ENCODE results near the gene ATXN3L. TPM values are rescaled to one million over a fixed set of nuclear protein-coding genes. Genes with fewer than 3 reads are reported as not detected.

Gene ATXN3L
- total RNA-seq, result not detected

DNA sequence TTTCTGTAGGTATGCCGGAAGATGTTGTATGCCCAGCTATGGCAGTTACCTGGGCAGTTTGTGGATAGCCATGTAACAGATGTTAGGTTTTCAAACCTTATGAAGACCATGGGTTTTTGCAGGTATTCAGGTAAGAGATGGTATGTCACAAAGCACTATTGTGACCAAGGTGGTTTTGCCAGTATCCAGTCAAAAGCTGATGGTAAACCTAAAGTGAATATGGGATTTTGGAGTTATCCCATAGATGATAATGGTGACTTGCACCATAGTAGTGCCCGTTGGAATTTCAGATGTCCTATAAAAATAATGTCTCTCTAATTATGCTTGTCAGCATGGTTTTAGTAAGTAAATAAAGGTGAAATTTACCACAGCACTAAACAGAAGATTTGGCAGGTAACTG is at the start of gene ATXN3L:
Gene ATXN3L (minus strand): TSS at position 101 of the 400 bp plus-strand sequence. CDS start 119 bp downstream, outside the sequence.
- ATAC-seq (no peak), DNase-seq (ENCODE audit: low spot score) (no peak)

DNA sequence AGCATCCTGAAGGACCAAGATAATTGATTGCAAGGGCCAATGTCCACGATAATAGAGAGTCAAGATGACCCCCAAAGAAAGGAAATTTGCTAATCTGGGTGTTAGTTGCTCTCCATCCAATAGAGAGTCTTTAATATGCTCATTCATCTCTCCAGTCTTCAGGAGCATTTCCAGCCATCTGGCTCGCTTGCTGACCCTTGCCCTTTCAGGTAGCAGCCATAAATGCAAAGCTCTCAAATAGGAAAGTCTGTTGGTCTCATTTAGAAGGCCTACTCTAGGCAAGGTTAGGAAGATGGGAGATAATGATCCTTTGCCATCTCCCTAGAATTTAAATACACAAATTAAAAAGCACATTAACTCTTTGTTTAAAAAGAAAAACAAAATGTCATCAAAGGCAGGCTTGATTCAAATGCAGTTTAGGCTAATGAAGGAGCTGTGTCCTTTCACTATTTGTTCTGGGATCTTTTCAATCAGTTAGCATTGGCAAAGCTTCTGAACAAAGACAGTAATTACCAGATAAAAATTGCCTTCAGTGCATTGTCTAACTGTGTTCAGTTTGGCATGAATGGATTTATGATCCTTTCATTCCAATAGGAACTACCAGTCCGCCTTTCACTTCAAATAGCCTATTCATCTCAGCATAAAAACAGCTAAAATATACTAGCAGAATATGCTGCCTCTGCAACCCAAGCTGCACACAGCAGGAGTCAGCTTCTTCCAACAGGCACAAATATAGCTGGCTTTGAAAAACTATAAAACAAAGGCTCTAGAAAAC is 49.6 kb upstream of the ATXN3L start:
- DNase-seq (ENCODE audit: low spot score), result no peak

DNA sequence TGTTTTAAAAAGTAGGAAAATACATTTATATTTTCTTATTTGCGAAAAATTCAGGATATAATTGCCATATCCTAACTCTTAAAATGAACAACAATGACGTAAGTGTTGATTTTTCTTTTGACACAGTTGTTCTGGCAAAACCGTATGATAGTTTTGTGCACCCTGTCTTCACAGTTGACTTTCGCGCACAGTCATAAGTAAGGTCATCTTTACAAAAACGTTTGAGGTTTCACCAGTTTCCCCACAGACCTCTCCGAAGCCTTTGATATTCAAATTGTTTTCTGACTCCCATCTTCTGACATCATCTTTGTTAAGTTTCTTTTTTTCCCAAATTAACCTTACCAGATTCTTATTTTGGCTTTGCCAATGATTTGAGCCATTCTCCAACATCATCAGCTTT is 48.1 kb upstream of the ATXN3L start:
- ATAC-seq, result no peak
- DNase-seq (ENCODE audit: low spot score), result no peak

More for the DNA sequence above, 49.6 kb upstream of the ATXN3L start:
- no peak for ATAC-seq

DNA sequence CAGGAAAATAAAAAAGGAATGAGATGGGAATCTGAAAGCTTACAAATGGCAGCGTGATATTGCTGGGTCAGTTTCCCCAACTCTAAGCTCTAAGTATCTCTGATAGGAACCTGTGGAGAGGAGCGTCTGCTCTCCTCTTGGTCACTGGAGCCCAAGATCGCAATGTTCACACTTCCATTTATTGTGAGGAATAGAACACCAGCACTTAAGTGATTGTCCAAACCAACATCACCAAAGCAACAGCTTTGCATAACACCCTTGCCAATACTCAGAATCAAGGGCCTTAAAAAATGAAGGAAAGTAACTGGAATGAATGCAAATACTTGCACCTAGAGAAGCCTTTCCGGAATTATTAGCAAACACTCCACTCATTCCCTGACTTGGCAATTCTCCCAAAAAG is 46.8 kb upstream of the ATXN3L start:
- DNase-seq (ENCODE audit: low spot score) (no peak), ATAC-seq (no peak)

DNA sequence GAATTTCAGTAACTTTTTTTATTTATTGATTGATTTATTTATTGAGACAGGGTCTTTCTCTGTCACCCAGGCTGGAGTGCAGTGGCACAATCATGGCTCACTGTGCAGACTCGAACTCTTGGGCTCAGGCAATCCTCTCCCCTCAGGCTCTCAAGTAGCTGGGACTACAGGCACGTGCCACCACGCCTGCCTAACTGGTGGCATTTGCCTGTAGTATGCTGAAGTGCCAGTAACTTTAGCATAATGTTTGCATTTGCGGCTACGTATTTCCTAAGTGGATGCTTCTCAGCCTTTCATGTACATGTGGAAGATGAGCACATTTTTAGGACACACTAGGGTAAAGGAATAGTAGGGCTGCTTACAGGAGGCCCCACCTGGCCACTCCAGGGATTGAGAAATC is 45.3 kb upstream of the ATXN3L start:
- DNase-seq (ENCODE audit: low spot score) (no peak), ATAC-seq (no peak)

DNA sequence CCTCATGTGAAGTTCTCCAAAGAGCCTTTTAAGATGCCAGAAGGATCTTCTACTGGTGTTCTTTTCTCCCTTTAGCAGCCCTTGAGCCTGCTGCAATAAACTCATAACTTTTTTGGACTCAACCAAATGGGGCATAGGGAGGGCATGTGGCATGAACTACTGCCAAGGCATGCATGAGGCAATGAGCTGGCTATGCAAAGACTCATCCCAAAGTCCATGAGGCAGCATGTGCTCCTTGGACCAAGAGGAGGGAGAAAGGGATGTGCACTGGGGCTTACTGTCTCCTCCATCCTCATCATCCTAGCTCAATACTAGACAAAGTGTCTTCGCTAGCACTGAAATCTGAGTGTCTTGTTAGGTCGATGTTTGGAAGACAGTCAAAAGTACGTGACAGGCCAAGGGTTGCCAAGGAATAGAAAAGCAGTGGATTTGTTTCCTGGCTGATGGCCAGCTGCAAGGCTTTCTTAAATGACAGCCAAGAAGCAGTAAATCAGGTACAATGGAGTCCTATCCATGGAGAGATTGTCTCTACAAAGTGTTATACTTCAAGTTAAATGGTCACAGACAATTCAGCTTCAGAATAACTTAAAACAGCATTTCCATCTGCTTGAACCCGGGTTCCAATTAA is 44.5 kb upstream of the ATXN3L start:
- DNase-seq (ENCODE audit: low spot score) (peak; percentile 50), ATAC-seq (peak; percentile 89)

DNA sequence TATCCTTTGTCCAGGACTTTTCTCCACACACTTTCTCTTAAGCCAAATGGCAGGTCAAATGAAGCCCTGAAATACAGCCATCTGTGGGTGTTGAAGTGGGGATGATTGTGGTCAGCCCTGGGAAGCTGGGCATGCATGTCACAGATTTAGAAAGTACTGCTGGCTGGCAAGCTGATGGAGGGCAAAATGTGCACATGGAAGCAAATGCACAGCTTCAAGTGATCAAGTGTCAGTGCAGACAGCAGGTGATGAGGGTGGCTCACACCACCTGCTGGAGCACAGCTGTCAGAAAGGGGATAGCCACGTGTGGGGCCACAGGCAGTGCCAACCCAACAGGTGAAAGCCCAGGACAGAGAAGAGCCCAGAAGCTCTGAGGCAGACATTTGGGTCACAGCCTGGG is 40.3 kb upstream of the ATXN3L start:
- ATAC-seq, result no peak

DNA sequence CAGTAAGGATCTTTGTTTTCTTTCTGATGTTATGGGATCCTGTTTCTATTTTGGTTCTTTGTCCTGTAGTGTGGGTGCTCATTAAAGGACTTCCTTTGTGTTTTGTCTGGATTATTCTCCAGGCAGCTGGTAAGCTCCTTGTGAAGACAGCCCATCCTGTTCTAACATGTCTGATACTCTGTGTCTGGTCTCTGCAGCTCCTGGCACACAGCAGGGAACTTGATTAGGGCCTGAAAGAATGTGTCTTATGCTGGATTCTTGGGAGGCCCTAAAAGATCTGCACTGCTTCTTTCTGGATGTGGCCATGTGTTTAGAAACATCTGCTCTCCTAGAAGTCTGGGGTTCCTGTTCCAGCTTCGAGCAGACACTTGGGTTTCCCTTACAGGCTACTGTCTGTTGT is 38.1 kb upstream of the ATXN3L start:
- no peak for ATAC-seq

More for the DNA sequence above, 40.3 kb upstream of the ATXN3L start:
- DNase-seq (ENCODE audit: low spot score), result no peak

DNA sequence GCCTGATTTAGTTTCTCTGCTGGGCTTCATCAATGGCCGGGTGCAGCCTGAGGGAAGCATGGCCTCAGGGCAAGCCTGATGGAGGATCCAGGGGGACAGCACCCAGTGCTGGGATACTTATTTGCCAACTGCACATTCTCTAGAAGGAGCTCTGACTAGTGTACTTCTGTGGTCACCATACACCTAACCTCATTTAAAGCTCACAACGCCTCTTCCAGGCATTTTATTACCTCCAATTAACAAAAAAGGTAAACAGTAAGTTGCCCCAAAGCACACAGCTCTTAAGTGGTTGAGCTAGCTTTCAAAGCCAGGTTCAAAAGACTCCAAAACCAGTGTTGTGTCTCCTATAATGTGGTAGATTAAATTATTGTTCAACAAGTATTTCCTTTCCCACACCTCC is 26.8 kb upstream of the ATXN3L start:
- ATAC-seq (no peak), DNase-seq (ENCODE audit: low spot score) (no peak)

More for the DNA sequence above, 38.1 kb upstream of the ATXN3L start:
- no peak for DNase-seq (ENCODE audit: low spot score)

DNA sequence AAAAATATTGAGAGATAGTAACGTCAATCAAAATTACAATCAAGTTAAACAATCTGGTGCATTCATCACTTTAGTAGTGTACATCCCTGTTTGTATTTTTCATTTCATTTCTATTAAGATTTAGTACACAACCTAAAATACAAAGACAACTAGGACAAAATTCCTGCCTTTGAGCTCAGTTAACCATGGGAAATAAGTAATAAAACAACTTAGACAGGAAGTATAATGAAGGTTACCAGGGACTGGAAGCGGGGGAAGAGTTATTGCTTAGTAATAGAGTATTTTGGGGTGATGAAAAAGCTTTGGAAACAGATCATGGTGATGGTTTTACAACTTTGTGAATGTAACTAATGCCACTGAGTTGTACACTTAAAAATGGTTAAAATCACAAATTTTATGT is 25.6 kb upstream of the ATXN3L start:
- DNase-seq (ENCODE audit: low spot score), result no peak
- ATAC-seq, result no peak

DNA sequence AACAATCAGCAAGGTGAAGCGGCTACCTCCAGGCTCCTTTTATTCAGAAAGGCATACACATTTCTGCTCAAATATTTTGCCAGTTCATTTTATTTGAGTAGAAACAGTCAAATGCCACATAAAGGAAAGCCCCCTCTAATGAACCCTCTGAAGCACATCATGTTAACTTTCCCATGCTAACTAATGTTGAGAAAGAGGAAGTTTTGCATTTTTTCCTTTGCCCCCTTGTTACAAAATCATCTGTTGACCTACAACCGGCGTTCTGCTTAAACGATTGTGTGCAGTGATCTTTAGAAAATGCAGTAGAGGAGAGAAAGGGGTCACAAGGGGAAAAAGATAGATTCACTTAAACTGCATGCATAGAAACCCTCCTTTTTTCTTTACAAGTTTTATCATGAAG is 25.2 kb upstream of the ATXN3L start:
- no peak for DNase-seq (ENCODE audit: low spot score)
- ATAC-seq, result no peak

DNA sequence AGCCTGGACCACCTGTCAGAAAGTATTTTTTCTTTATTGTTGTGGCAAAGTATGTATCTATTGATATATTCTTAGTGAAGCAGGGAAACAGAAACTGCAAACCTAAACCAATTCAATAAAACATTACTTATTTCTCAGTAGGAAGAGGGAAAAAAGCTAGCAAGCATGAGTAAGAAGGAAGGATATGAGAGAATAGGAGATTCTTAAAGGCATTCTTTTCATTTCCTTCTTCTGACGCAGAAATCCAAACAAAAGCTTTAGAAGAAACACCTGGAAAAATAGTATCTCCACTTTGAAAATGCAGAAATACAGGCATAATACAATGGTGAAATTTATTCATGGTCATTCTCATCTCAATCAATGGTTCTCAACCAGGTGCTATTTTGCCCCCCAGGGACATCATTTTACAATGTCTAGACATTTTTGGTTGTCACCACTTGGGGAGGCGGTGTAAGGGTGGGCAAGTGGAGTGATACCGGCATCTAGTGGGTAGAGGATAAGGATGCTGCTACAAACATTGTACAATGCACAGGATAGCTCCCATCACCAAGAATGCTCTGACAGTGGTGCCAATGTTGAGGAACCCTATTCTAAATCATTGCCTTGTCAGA is 21.7 kb upstream of the ATXN3L start:
- DNase-seq (ENCODE audit: low spot score), result no peak
- no peak for ATAC-seq

DNA sequence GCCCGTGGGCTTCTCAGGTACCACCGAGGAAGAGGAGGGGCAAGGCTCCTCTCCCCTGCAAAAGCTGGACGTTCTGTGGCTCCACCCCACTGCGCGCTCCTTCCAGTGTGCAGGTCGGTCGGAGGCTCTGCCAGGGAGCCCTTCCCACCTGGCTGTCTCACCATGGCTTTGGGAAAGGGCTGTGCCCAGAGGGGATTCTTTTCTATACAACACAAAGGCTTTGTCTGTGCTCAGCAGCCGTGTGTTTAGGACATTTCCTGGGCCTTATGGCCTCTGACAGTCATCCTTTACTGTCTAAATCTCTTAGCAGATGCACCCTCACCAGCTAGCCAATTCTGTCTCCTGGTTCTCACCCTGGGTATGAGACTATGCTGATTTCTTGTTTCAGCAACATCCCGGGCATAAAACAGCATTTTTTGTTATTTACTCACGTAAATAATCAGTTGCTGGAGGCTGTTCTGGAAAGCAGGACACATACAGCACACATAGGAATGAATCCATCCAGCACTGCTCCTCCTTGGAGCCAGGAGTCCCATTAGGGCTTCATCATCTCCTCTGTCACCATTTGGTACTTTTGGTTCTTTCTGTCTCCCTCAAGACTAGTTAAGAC is 20.4 kb upstream of the ATXN3L start:
- DNase-seq (ENCODE audit: low spot score) (no peak), ATAC-seq (no peak)

DNA sequence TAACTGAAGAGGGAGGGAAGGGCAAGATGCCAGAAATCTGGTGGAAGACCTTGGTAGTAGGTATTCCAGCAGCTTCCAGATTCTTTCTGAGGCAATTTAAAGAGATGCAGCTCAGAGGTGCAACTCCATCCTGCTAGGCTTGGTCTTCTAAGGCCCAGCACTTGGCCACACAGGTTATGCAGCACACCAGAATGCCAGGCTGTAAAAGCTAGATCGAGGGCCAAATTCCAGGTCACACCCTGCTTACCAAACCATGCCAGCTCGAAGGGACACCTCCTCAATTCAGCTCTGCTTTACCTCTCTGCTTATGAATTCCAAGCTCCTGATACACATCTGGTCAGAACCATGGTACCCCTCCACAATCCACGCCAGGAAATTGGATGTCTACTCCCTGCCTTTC is 19.8 kb upstream of the ATXN3L start:
- no peak for ATAC-seq
- DNase-seq (ENCODE audit: low spot score), result no peak

DNA sequence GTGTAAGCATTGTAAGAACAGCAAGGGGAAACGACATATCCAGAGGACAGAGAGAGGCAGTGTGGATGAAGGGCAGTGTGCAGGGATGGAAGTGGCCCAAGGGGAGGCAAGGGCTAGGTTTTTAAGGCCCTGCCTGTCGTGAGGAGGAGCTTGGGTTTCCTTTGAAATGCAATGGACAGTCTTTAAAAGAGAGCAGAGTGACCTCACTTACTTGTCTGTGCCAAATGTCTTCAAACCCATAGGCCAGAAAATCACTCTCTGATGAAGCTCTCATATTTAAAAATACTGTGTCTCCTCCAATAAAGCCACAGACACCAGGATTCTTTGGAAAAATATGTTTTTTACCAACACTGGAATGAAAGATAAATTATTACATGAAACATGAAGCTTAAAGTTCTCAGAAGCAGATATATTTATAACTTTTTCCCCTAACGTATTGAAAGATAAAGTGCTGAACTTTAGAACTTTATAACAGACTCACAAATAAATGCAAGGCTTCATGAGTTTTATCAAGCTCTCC is 19.2 kb upstream of the ATXN3L start:
- ATAC-seq (no peak), DNase-seq (ENCODE audit: low spot score) (no peak)

DNA sequence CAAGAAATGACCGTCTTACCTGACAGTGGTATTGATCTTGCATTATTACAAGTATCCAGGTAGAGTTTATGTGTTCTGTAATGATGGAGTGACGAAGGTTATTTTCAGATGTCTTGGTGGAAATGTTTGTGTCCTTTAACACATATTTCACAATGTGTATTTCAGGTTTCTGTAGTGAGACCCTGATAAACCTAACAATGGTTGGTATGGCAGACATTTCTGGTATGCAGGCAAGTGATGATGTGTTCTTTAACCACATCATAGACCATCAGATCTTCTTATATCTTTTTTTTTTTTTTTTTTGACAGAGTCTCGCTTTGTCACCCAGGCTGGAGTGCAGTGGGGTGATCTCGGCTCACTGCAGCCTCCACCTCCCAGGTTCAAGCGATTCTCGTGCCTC is 14.6 kb upstream of the ATXN3L start:
- ATAC-seq (no peak), DNase-seq (ENCODE audit: low spot score) (no peak)

DNA sequence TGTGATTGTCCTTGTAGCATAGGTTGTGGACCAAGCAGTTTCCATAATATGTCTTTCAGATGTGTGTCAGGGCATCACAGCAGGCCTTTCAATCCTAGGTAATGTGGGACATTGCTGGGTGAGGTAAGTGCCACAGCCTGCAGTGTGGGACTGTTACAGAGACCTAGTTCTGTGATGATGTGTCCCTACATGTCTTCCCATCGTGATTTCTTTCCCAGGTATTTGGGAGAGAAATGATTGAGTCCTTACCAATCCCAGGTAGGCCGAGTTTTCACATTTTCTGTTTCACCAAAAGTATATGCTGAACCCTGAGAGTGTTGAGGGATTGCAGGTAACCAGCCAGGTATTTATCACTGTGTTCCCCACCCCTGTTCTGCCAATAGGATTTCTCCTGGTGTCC is 10.6 kb upstream of the ATXN3L start:
- DNase-seq (ENCODE audit: low spot score) (no peak), ATAC-seq (no peak)

DNA sequence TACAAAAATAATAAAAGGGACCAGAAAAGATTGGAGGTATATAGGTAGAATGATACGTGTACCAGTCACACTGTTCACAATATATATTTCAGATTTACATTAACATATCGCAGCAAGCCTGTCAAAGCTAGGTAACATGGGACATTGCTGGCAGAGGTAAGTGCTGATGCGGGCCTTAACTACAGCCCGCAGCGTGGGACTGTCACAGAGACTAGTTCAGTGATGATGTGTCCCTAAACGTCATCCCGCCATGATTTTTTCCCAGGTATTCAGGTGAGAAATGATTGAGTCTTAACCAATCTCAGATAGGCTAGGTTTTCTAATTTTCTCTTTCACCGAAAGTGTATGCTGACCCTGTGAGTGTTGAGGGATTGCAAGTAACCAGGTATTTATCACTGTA is 7.8 kb upstream of the ATXN3L start:
- ATAC-seq (no peak), DNase-seq (ENCODE audit: low spot score) (no peak)

DNA sequence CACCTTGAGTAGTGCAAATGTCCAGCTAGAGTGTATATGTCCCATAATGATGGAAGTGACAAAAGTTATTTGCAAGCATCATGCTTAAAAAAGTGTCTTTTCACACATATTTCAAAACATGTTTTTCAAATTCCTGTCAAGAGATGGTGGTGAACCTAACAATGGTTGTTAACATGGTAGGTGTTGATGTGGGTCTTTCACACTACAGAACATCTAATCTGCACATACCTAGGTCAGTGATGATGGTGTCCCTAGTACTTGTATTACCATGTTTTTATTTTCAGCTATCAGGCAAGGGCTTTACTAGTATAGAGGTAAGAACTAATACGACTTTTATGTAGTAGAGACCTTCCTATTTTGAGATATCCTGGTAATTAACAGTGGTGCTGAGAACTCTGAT is 3.4 kb upstream of the ATXN3L start:
- DNase-seq (ENCODE audit: low spot score), result no peak
- ATAC-seq, result no peak

DNA sequence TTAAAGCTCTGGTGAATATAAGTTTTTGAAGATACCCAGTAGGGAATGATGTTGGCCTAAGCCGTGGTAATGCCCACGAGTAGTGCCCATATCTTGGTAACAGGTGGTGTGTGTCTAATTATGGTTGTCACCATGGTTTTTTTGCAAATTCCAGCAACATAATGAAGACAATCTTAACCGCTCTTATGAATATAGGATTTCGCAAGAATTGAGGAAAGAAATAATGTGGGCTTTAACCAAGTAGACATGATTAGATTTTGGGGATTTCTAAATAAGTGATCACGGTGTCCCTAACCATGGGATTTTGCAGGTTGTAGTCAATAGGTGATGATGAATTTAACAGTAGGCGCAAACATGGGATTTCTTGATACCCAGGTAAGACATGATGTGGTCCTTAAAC is 2.5 kb downstream of the ATXN3L start:
- no peak for DNase-seq (ENCODE audit: low spot score)
- no peak for ATAC-seq

DNA sequence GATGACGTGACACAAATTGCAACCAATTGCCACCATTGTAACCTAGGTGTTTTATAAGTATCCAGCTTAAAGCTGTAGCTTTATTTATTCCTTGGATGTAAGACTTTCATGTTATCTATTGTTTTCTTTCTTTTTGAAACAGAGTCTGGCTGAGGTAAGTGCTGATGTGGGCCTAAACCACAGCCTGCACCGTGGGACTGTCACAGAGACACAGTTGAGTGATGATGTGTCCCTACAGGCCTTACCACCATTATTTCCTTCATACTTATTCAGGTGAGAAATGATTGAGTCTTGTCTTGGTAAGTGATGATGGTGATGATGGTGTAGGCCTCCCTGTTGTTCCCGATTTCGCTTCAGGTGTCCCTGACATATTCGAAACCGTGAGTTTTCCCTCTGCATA is 8.3 kb downstream of the ATXN3L start:
- ATAC-seq, result no peak

DNA sequence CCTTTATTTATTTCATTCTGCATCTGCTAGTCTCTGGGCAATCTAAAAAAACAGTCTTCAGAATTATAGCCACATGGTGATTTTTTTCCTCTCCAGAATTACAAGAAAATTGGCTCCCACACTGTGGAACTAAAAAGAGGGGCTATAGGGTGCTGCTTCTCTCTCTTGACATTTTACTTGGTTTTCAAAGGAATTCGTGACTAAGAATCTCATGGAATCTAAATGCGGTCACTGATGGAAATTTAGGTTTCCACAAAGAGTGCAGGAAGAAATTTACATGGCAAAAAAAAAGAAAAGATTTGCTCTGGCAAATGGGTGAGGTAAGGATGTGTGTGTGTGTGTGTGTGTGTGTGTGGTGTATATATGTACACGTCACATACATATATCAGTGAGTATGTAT is 10.2 kb downstream of the ATXN3L start:
- DNase-seq (ENCODE audit: low spot score) (no peak), ATAC-seq (no peak)

More for the DNA sequence above, 8.3 kb downstream of the ATXN3L start:
- DNase-seq (ENCODE audit: low spot score), result no peak
